ENCODE measurements around the gene TEX22.

TEX22 gene

GRCh38 chr14:105375635-105376057, 22.7 kb upstream of the TEX22 start:
- peak; percentile 21 for DNase-seq (ENCODE audit: low read depth)
- TF ChIP-seq CTCF (conservative IDR thresholded peaks at IDR 0.05; ENCODE audit: control insufficient read depth, insufficient read depth, low read depth, low read length): no peak
- no peak overlapping the region for H3K4me3 ChIP-seq (ENCODE audit: control insufficient read depth, low read depth, low read length)

- DNase-seq (ENCODE audit: low read depth): no peak
- no peak for TF ChIP-seq CTCF (conservative IDR thresholded peaks at IDR 0.05; ENCODE audit: control insufficient read depth, insufficient read depth, low read depth, low read length)
- H3K4me3 ChIP-seq (ENCODE audit: control insufficient read depth, low read depth, low read length): no peak overlapping the region
Observed at GRCh38 chr14:105376521-105377440, 21.6 kb upstream of the TEX22 start.

GRCh38 chr14:105377555-105378182, 20.7 kb upstream of the TEX22 start:
- TF ChIP-seq CTCF (conservative IDR thresholded peaks at IDR 0.05; ENCODE audit: control insufficient read depth, insufficient read depth, low read depth, low read length): no peak
- no peak overlapping the region for H3K4me3 ChIP-seq (ENCODE audit: control insufficient read depth, low read depth, low read length)
- no peak for DNase-seq (ENCODE audit: low read depth)

- H3K4me3 ChIP-seq (ENCODE audit: control insufficient read depth, low read depth, low read length): no peak overlapping the region
- TF ChIP-seq CTCF (conservative IDR thresholded peaks at IDR 0.05; ENCODE audit: control insufficient read depth, insufficient read depth, low read depth, low read length): no peak
- DNase-seq (ENCODE audit: low read depth): no peak
Observed at GRCh38 chr14:105378199-105378598, 20.1 kb upstream of the TEX22 start.

- H3K4me3 ChIP-seq (ENCODE audit: control insufficient read depth, low read depth, low read length): no peak overlapping the region
- DNase-seq (ENCODE audit: low read depth): no peak
Observed at GRCh38 chr14:105378873-105379685, 19.3 kb upstream of the TEX22 start.

More at GRCh38 chr14:105378873-105379685, 19.3 kb upstream of the TEX22 start:
- no peak for TF ChIP-seq CTCF (conservative IDR thresholded peaks at IDR 0.05; ENCODE audit: control insufficient read depth, insufficient read depth, low read depth, low read length)

Data from fibroblast of mammary gland (primary cell).